ENCODE results near the gene DCST2. TPM values are rescaled to one million over a fixed set of nuclear protein-coding genes. Genes with fewer than 3 reads are reported as not detected.

DCST2 gene
- total and polyA plus RNA-seq, 9 of the 15 experiments (the other 6 are each of a cell fraction or from before 2014, with no cell fraction given): 0.09 to 0.49 (median 0.11) TPM; not detected in 3

DNA sequence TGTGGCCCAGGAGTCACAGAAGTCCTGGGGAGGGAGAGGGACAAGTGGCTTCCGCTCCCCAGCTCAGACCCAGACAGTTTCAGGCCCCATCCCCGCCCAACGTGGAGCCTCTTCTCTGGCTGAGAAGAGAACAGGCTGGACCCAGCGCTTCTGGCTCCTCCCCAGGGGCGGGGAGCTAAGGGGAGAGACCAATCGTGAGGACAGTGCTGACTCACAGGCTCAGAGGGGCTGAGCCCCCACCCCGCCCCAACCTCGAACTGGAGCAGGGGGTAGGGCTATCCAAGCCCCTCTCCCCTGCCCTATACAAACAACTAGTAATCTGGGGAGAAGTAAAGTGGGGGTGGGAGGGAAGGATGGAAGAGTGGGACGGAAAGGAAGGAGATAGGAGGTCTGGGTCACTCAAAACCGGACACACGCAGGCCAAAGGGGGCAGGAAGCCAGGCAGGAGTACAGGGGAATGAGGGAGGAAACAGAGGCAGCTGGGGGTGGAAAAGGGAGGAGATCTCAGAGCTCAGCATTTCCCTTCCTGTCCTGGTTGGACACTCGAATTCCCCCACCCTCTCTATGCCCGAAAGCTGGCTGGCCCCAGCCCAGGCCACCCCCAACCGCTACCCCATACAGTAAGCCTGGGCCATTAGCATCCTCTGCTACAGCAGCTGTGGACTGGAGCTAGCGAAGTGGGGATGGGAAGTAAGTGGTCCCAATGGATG lies 62.8 kb downstream of the DCST2 start, which contains the start of gene SHC1 (continued):
- TF ChIP-seq BRD9 (IDR thresholded peaks at IDR 0.05; ENCODE audit: low read depth, partially characterized antibody) (peak; percentile 44), MAFF (IDR thresholded peaks at IDR 0.05; ENCODE audit: low read length) (peak; percentile 35), SMARCE1 (IDR thresholded peaks at IDR 0.05) (peak; percentile 54; the same call in 1 of the 2 replicates), BCL6 (CRISPR knock-in tag; IDR thresholded peaks at IDR 0.05) (no peak), EGR1 (conservative IDR thresholded peaks at IDR 0.05) (peak; percentile 36; the same call in 1 of the 2 replicates), NCOA1 (IDR thresholded peaks at IDR 0.05; ENCODE audit: low read depth) (0 out of 2 replicates have a peak, but pooled peaks have one; percentile 27), MBD2 (IDR thresholded peaks at IDR 0.05; ENCODE audit: borderline replicate concordance, low read depth) (no peak), MTA3 (IDR thresholded peaks at IDR 0.05; ENCODE audit: borderline replicate concordance) (peak; percentile 57; the same call in 1 of the 2 replicates), TBP (optimal IDR thresholded peaks at IDR 0.05; ENCODE audit: low read depth, low read length) (peak; percentile 88), ZNF134 (CRISPR knock-in tag; conservative IDR thresholded peaks at IDR 0.05) (no peak), TEAD1 (CRISPR knock-in tag; IDR thresholded peaks at IDR 0.05) (0 out of 4 replicates have a peak, but pooled peaks of 1 of the 2 experiments have one; percentile 35)
- TF ChIP-seq, protein P1, sequence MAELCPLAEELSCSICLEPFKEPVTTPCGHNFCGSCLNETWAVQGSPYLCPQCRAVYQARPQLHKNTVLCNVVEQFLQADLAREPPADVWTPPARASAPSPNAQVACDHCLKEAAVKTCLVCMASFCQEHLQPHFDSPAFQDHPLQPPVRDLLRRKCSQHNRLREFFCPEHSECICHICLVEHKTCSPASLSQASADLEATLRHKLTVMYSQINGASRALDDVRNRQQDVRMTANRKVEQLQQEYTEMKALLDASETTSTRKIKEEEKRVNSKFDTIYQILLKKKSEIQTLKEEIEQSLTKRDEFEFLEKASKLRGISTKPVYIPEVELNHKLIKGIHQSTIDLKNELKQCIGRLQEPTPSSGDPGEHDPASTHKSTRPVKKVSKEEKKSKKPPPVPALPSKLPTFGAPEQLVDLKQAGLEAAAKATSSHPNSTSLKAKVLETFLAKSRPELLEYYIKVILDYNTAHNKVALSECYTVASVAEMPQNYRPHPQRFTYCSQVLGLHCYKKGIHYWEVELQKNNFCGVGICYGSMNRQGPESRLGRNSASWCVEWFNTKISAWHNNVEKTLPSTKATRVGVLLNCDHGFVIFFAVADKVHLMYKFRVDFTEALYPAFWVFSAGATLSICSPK (IDR thresholded peaks at IDR 0.05; ENCODE audit: borderline replicate concordance): no peak
- TF ChIP-seq, protein P2, sequence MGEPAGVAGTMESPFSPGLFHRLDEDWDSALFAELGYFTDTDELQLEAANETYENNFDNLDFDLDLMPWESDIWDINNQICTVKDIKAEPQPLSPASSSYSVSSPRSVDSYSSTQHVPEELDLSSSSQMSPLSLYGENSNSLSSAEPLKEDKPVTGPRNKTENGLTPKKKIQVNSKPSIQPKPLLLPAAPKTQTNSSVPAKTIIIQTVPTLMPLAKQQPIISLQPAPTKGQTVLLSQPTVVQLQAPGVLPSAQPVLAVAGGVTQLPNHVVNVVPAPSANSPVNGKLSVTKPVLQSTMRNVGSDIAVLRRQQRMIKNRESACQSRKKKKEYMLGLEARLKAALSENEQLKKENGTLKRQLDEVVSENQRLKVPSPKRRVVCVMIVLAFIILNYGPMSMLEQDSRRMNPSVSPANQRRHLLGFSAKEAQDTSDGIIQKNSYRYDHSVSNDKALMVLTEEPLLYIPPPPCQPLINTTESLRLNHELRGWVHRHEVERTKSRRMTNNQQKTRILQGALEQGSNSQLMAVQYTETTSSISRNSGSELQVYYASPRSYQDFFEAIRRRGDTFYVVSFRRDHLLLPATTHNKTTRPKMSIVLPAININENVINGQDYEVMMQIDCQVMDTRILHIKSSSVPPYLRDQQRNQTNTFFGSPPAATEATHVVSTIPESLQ (CRISPR knock-in tag; IDR thresholded peaks at IDR 0.05): no peak
- TF ChIP-seq, protein P3, sequence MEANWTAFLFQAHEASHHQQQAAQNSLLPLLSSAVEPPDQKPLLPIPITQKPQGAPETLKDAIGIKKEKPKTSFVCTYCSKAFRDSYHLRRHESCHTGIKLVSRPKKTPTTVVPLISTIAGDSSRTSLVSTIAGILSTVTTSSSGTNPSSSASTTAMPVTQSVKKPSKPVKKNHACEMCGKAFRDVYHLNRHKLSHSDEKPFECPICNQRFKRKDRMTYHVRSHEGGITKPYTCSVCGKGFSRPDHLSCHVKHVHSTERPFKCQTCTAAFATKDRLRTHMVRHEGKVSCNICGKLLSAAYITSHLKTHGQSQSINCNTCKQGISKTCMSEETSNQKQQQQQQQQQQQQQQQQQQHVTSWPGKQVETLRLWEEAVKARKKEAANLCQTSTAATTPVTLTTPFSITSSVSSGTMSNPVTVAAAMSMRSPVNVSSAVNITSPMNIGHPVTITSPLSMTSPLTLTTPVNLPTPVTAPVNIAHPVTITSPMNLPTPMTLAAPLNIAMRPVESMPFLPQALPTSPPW (CRISPR knock-in tag; IDR thresholded peaks at IDR 0.05): peak; percentile 87
- TF ChIP-seq, protein P4, sequence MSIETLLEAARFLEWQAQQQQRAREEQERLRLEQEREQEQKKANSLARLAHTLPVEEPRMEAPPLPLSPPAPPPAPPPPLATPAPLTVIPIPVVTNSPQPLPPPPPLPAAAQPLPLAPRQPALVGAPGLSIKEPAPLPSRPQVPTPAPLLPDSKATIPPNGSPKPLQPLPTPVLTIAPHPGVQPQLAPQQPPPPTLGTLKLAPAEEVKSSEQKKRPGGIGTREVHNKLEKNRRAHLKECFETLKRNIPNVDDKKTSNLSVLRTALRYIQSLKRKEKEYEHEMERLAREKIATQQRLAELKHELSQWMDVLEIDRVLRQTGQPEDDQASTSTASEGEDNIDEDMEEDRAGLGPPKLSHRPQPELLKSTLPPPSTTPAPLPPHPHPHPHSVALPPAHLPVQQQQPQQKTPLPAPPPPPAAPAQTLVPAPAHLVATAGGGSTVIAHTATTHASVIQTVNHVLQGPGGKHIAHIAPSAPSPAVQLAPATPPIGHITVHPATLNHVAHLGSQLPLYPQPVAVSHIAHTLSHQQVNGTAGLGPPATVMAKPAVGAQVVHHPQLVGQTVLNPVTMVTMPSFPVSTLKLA (conservative IDR thresholded peaks at IDR 0.05): no peak
- TF ChIP-seq, protein P5, sequence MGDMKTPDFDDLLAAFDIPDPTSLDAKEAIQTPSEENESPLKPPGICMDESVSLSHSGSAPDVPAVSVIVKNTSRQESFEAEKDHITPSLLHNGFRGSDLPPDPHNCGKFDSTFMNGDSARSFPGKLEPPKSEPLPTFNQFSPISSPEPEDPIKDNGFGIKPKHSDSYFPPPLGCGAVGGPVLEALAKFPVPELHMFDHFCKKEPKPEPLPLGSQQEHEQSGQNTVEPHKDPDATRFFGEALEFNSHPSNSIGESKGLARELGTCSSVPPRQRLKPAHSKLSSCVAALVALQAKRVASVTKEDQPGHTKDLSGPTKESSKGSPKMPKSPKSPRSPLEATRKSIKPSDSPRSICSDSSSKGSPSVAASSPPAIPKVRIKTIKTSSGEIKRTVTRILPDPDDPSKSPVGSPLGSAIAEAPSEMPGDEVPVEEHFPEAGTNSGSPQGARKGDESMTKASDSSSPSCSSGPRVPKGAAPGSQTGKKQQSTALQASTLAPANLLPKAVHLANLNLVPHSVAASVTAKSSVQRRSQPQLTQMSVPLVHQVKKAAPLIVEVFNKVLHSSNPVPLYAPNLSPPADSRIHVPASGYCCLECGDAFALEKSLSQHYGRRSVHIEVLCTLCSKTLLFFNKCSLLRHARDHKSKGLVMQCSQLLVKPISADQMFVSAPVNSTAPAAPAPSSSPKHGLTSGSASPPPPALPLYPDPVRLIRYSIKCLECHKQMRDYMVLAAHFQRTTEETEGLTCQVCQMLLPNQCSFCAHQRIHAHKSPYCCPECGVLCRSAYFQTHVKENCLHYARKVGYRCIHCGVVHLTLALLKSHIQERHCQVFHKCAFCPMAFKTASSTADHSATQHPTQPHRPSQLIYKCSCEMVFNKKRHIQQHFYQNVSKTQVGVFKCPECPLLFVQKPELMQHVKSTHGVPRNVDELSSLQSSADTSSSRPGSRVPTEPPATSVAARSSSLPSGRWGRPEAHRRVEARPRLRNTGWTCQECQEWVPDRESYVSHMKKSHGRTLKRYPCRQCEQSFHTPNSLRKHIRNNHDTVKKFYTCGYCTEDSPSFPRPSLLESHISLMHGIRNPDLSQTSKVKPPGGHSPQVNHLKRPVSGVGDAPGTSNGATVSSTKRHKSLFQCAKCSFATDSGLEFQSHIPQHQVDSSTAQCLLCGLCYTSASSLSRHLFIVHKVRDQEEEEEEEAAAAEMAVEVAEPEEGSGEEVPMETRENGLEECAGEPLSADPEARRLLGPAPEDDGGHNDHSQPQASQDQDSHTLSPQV (IDR thresholded peaks at IDR 0.05): 0 out of 2 replicates have a peak, but pooled peaks have one; percentile 44

Data from K562 (cell line).